H9 (cell line): ENCODE data around the gene FADS2. TPM values are rescaled to one million over a fixed set of nuclear protein-coding genes. Genes with fewer than 3 reads are reported as not detected.
A peak's percentile ranks its signal among the peaks of the same experiment; 100 is the strongest.

Experiments used
- DNase-seq: peaks from one replicate; pipeline ENCODE4 v3.0.0-alpha.2; 2017
- H2AFZ ChIP-seq: one replicate; pipeline ENCODE4 v1.6.1; 2013; ENCODE audit warnings: mild to moderate bottlenecking, low read length, control low read depth, moderate library complexity
- H2AK5ac ChIP-seq: 2 replicates; pipeline ENCODE4 v1.6.1; 2013; ENCODE audit warnings: low read length, control low read depth, mixed read lengths; ENCODE audit not compliant: insufficient read length
- H2BK120ac ChIP-seq: one replicate; pipeline ENCODE4 v1.6.1; 2013; ENCODE audit warnings: low read depth, mild to moderate bottlenecking, low read length, control low read depth, inconsistent platforms; ENCODE audit not compliant: poor library complexity, severe bottlenecking
- H2BK12ac ChIP-seq: 2 replicates; pipeline ENCODE4 v1.6.1; 2013; ENCODE audit warnings: low read length, control low read depth, mixed read lengths, low read depth; ENCODE audit not compliant: insufficient read length
- H2BK15ac ChIP-seq: 2 replicates; pipeline ENCODE4 v1.6.1; 2013; ENCODE audit warnings: low read depth, low read length, control low read depth
- H2BK20ac ChIP-seq: one replicate; pipeline ENCODE4 v1.6.1; 2013; ENCODE audit warnings: low read depth, mild to moderate bottlenecking, low read length, control low read depth, inconsistent platforms; ENCODE audit not compliant: poor library complexity, severe bottlenecking
- H2BK5ac ChIP-seq: 2 replicates; pipeline ENCODE4 v1.6.1; 2013; ENCODE audit warnings: low read length, control low read depth, mixed read lengths; ENCODE audit not compliant: insufficient read length
- H3K14ac ChIP-seq: 2 replicates; pipeline ENCODE4 v1.6.1; 2013; ENCODE audit warnings: low read length, control low read depth; ENCODE audit not compliant: insufficient read depth
- H3K18ac ChIP-seq: 2 replicates; pipeline ENCODE4 v1.6.1; 2013; ENCODE audit warnings: low read depth, mild to moderate bottlenecking, mixed read lengths, low read length, control low read depth; ENCODE audit not compliant: insufficient read length
- H3K23ac ChIP-seq: 2 replicates; pipeline ENCODE4 v1.6.1; 2013; ENCODE audit warnings: low read length, control low read depth, mixed read lengths, low read depth; ENCODE audit not compliant: insufficient read length
- H3K23me2 ChIP-seq: 2 replicates; pipeline ENCODE4 v1.6.1; 2013; ENCODE audit warnings: low read depth, mild to moderate bottlenecking, mixed read lengths, low read length, control low read depth; ENCODE audit not compliant: insufficient read length, poor library complexity, severe bottlenecking
- H3K27ac ChIP-seq: 2 replicates; pipeline ENCODE4 v1.5.1; 2013; ENCODE audit warnings: low read length, control low read depth, mixed read lengths, low read depth; ENCODE audit not compliant: insufficient read length
- H3K27me3 ChIP-seq: 2 replicates; pipeline ENCODE4 v1.6.1; 2013; ENCODE audit warnings: low read length, control low read depth, inconsistent platforms; ENCODE audit not compliant: insufficient read depth
- H3K4ac ChIP-seq: 2 replicates; pipeline ENCODE4 v1.6.1; 2013; ENCODE audit warnings: low read depth, mild to moderate bottlenecking, control low read depth, inconsistent platforms, low read length, moderate library complexity
- H3K4me1 ChIP-seq: 2 replicates; pipeline ENCODE4 v1.6.1; 2013; ENCODE audit warnings: low read length, control low read depth, inconsistent platforms; ENCODE audit not compliant: insufficient read depth
- H3K4me2 ChIP-seq: 2 replicates; pipeline ENCODE4 v1.6.1; 2013; ENCODE audit warnings: low read length, control low read depth, mixed read lengths; ENCODE audit not compliant: insufficient read length, insufficient read depth
- H3K56ac ChIP-seq: 2 replicates; pipeline ENCODE4 v1.6.1; 2013; ENCODE audit warnings: low read depth, mild to moderate bottlenecking, mixed read lengths, low read length, control low read depth; ENCODE audit not compliant: insufficient read length
- H3K79me1 ChIP-seq: 2 replicates; pipeline ENCODE4 v1.6.1; 2013; ENCODE audit warnings: low read depth, mild to moderate bottlenecking, moderate library complexity, low read length, control low read depth, inconsistent platforms; ENCODE audit not compliant: insufficient read depth, poor library complexity, severe bottlenecking
- H3K79me2 ChIP-seq: 2 replicates; pipeline ENCODE4 v1.6.1; 2013; ENCODE audit warnings: low read length, control low read depth, inconsistent platforms; ENCODE audit not compliant: insufficient read depth
- H3K9ac ChIP-seq: 2 replicates; pipeline ENCODE4 v1.6.1; 2013; ENCODE audit warnings: low read length, control low read depth, mixed read lengths; ENCODE audit not compliant: insufficient read length; ENCODE audit errors: extremely low read depth
- H3K9me3 ChIP-seq: one replicate; pipeline ENCODE4 v1.6.1; 2013; ENCODE audit warnings: low read depth, low read length, inconsistent platforms; ENCODE audit not compliant: control insufficient read depth
- H3T11ph ChIP-seq: one replicate; pipeline ENCODE4 v1.6.1; 2013; ENCODE audit warnings: mild to moderate bottlenecking, low read length, control low read depth, inconsistent platforms
- H4K20me1 ChIP-seq: one replicate; pipeline ENCODE4 v1.6.1; 2013; ENCODE audit not compliant: control insufficient read depth, insufficient read length, insufficient read depth
- H4K5ac ChIP-seq: 2 replicates; pipeline ENCODE4 v1.6.1; 2013; ENCODE audit warnings: low read depth, mild to moderate bottlenecking, mixed read lengths, low read length, control low read depth; ENCODE audit not compliant: insufficient read length
- H4K8ac ChIP-seq: replicated peaks from 2 replicates; pipeline ENCODE4 v1.6.1; 2013; ENCODE audit warnings: low read length, control low read depth, mixed read lengths, low read depth; ENCODE audit not compliant: insufficient read length
- H4K91ac ChIP-seq: 2 replicates; pipeline ENCODE4 v1.6.1; 2013; ENCODE audit warnings: low read depth, mild to moderate bottlenecking, moderate library complexity, mixed read lengths, low read length, control low read depth; ENCODE audit not compliant: insufficient read length
- H3K27ac Mint-ChIP-seq, 3 experiments: 2 replicates in 2 of 3; 3 replicates in 1 of 3; pipeline ENCODE4 v1.8.0; 2020 to 2021; ENCODE audit warnings: mixed read lengths in 3 of 3, mild to moderate bottlenecking in 1 of 3, moderate library complexity in 1 of 3
- H3K27me3 Mint-ChIP-seq: 2 replicates; pipeline ENCODE4 v1.8.0; 2021; ENCODE audit warnings: low read depth, mild to moderate bottlenecking, moderate library complexity, mixed read lengths
- H3K36me3 Mint-ChIP-seq, 3 experiments: 2 replicates in 2 of 3; 3 replicates in 1 of 3; pipeline ENCODE4 v1.8.0; 2020 to 2021; ENCODE audit warnings: low read depth in 3 of 3, mixed read lengths in 3 of 3; ENCODE audit not compliant: insufficient read depth in 1 of 3
- H3K4me1 Mint-ChIP-seq, 2 experiments: 2 replicates each; pipeline ENCODE4 v1.8.0; 2020; ENCODE audit warnings: mixed read lengths in 2 of 2
- H3K4me3 Mint-ChIP-seq, 2 experiments: 2 replicates in 1 of 2; 3 replicates in 1 of 2; pipeline ENCODE4 v1.8.0; 2020 to 2021; ENCODE audit warnings: mild to moderate bottlenecking in 2 of 2, mixed read lengths in 2 of 2, moderate library complexity in 1 of 2
- H3K9me3 Mint-ChIP-seq, 2 experiments: 2 replicates in 1 of 2; 3 replicates in 1 of 2; pipeline ENCODE4 v1.8.0; 2020; ENCODE audit warnings: mild to moderate bottlenecking in 2 of 2, mixed read lengths in 2 of 2, moderate library complexity in 1 of 2
- CTCF ChIP-seq: fragments of 200-600 bp; sonication (generic); conservative IDR thresholded peaks from 3 replicates; pipeline ENCODE4 v1.8.0; 2021; ENCODE audit warnings: antibody characterized with exemption, mild to moderate bottlenecking
- WGBS: extraction: QIAGEN DNeasy Blood & Tissue Kit; methylation state at CpG from one replicate; pipeline ENCODE4 v1.1.7; 2013; ENCODE audit warnings: missing lambda C conversion rate, low lambda C conversion rate, mixed read lengths; ENCODE audit not compliant: insufficient read length; ENCODE audit errors: extremely low coverage; 5-methylcytosine and 5-hydroxymethylcytosine counted together
- total RNA-seq: library from RNA; stranded (reverse); gene quantifications from 2 replicates; pipeline ENCODE4 v1.2.1, GENCODE V29; 2021

The FADS2 gene
- total RNA-seq, 1 experiment from 2014 or later, result 322 TPM

GRCh38 chr11:61899146-61899841 is 71.2 kb downstream of the FADS2 start:
- Histone ChIP-seq H3K79me2 (no peaks in the 10 kb centered on the region), H2BK15ac (no peak overlapping the region), H3K14ac (no peak overlapping the region), H2BK120ac (no peak overlapping the region), H2BK20ac (no peak overlapping the region), H3K4ac (no peak overlapping the region), H3K79me1 (no peaks in the 10 kb centered on the region), H4K8ac (no peak overlapping the region), H3K23me2 (no peaks in the 10 kb centered on the region), H2BK12ac (no peak overlapping the region), H2AK5ac (no peak overlapping the region), H3K4me2 (no peak overlapping the region), H4K5ac (no peak overlapping the region), H3K56ac (no peak overlapping the region), H3T11ph (no peak overlapping the region), H3K27ac (no peak overlapping the region), H3K18ac (no peak overlapping the region), H4K20me1 (no peaks in the 10 kb centered on the region), H2BK5ac (no peak overlapping the region), H2AFZ (no peak overlapping the region), H3K4me1 (no peaks in the 10 kb centered on the region), H3K9me3 (no peaks in the 10 kb centered on the region), H3K27me3 (no peaks in the 10 kb centered on the region), H3K9ac (no peak overlapping the region), H4K91ac (no peak overlapping the region), H3K23ac (no peak overlapping the region)
- Mint-ChIP-seq H3K36me3 (no peaks in the 10 kb centered on the region), H3K4me3 (no peak overlapping the region), H3K27me3 (peaks cover 7% of the 10 kb centered on the region), H3K9me3 (no peaks in the 10 kb centered on the region), H3K4me1 (peaks cover 0 to 33% of the 10 kb centered on the region in 2 experiments; a peak in 3 of 4 replicates), H3K27ac (peak overlapping the region in 1 of 3 experiments; percentile 18; a peak in 2 of 7 replicates)
- peak; percentile 95 for DNase-seq
- no CpG with 5 or more reads among the region's 27 CpGs for WGBS
- TF ChIP-seq CTCF, result peak; percentile 100
